GM19463 (cell line): ENCODE measurements around the gene MVD.

Experiments used
- ATAC-seq: cut with Tn5 transposase; IDR thresholded peaks from one replicate; pipeline ENCODE4 v1.9.1; 2021; ENCODE audit warnings: mild to moderate bottlenecking, moderate library complexity; ENCODE audit not compliant: unreplicated experiment

MVD gene

DNA sequence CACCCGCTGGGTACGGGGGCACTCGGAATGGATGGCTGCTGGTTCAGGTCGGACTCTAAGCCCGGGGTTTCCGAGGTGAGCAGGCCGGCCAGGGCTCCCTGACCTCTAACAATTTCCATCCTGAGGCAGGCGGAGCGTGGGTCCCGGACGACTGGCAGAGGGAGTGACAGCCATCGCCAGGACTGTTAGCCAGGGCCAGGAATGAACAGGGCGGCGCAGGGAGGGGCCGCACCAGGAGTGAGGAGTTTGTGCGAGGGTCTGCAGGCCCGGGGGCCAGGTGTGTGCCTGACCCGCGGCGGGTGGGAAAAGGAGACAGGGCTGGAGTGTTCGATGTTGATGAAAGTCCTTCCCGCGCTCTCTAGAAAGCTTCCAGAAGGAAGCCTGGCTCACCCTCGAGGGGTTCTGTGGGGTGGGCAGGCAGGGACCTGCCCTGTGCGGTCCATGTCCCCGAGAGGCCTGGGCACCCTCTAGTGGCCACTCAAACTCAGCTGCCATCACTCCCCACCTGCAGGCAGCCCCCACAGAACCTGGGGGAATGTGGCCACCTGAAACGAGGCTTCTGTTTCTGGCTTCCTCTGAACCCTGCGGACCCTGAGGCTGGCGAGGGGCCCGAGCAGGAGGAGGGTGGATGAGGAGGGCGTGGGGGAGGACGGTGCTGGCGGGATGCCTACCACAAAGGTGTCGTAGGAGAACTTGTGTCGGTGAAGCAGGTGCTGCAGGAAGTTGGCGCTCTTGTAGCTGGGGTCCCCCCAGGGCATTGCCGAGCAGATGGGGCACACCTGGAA, 35.1 kb upstream of the MVD start:
- no peak for ATAC-seq

GRCh38 chr16:88697116-88697830, 34.4 kb upstream of the MVD start:
- ATAC-seq = no peak

GRCh38 chr16:88696441-88696840, 33.5 kb upstream of the MVD start:
- no peak for ATAC-seq

- ATAC-seq = no peak
Measured at GRCh38 chr16:88695753-88696152, 32.9 kb upstream of the MVD start.

DNA sequence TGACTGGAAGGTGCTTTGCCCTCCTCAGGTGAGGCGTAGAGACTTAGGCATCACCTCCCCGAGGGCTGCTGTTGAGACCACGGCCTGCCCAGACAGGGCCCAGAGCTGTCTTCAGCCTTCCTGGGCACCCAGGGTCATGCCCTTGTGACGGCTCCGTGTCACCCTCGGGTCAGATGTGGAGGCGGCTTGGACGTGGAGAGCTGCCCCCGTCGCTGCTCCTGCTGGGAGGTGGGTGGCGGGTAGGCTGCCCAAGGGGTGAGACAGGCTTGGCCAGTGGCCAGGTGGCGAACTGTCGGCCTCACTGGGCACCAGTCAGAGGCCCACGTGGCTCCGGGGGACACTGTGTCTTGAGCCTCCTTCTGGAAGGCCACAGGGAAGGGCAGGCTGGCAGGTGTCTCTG, 32.3 kb upstream of the MVD start:
- ATAC-seq = no peak

- no peak for ATAC-seq
Measured at GRCh38 chr16:88694221-88695087, 31.6 kb upstream of the MVD start.

DNA sequence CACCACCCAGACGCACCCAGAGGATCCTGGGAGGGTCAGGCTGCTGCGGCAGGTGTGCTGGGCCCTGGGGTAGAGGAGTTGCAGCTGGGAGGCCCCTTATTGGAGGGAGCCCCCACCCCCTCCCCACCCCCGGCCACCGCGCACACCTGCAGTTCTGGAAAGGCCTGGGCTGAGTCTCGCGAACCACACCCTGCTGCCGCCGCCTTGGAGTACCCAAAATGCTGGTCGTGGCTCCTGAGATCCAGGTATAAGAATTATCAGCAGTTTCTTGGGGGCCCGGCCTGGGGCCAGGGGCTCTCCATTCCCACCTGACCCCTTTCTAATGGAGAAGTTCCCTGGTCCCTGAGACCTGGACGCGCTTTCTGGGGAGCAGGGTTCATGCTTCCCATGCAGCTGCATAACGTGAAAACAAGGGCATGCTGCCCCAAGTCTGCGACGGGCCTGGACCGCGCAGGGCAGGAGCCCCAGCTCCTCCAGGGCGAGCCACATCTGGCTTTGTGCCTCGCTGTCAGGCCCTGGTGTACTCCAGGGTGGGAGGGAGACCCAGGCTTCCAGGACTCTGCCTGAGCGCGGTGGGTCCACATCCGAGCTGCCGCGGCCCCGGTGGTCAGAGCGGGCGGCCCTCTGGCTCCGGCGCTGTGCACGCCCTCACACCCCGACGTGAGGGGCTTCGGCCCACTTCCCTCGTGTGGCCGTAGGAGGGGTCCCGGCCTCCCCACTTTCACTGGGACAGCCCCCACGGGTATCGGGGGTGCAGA, 30.7 kb upstream of the MVD start:
- no peak for ATAC-seq

DNA sequence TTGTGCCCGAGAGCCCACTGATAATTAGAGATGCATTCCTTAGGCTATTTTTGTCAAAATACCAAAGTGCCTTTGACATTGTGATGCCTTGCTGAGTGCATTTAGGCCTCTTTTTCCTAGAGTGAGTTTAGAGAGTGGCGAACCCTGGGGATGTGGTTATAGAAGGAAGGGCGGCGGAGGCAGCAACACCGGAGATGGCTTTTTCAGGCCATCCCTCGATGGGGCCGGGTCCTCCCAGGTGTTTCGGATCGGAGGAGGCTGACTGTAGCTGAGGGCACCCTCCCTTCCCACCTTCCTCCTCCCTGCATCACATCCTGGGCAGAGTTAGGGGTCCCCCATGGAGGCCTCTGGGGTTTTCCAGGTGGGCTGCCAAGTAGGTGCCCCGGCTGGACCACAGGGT, 30.0 kb upstream of the MVD start:
- ATAC-seq = no peak

- ATAC-seq = no peak
Measured at GRCh38 chr16:88691924-88692560, 29.2 kb upstream of the MVD start.

GRCh38 chr16:88691129-88691813, 28.4 kb upstream of the MVD start:
- no peak for ATAC-seq

DNA sequence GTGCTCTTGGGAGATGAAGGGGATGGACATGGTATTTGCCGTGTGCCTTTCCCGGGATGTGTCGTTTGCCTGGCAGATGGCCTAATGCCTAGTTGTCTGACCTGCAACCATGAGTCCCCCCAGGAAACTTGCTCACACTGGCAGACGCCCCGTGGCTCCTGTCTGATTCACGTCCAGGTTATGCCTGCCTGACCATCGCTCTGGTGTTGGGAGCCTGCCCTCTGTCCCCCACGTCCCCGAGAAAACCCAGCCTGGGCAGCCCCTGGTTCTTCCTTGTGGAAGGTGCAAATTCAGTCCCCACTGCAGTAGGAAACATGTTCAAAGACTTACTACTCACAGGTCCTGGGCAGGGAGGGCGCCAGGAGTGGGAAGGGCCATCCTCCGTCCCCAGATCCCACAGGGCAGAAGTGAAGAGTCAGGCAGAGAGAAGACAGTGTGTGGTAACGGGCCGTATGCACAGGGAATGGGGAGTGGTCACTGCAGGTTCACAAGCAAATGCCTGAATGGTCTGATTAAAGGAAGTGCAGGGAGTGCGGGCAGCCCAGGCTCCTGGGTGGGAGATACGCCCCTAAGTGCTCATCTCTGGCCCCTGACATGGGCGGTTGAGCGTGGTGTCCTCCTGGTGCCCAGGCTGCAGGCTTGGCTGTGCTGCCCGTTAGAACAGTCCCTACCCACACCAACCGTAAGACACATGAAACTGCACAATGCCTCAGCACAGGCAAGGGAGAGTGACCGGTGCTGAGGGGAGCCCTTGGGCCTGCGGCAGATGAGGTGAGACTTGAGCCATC, 27.6 kb upstream of the MVD start:
- ATAC-seq = no peak

DNA sequence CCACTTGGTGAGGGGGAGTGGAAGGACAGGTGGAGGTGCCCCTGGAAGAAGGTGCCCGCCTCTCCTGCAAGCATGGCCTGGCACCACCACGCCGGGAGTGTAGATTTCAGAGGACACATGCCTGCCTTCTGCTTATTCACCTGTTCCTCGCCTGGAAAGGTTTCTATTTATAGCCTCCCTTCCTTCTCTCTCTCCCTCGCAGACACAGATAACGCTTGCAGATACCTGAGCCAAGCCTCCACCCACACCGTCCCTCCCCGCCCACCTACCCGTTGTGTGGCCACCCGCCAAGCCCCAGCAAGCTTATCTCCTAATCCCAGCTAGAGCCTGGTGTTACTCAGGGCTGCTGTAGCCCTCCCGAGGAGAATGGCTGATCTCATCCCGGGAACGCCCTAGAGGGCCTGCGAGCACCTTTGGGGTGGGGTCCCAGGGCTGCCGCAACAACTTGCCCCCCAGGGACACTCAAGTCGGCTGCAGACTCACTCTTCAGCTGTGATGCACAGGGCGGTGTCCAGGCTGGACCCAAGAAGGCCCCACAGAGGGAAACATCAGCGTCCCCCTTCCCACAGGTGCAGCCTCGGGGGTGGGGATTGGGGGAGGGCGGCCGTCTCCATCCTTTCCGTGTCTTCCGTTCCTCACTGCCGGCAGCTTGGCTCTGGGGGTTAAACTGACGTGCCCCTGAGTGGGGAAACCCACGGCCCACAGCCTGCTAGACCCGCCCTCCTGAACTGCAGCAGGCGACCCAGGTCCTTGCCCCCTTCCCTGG, 25.3 kb upstream of the MVD start:
- ATAC-seq = no peak

DNA sequence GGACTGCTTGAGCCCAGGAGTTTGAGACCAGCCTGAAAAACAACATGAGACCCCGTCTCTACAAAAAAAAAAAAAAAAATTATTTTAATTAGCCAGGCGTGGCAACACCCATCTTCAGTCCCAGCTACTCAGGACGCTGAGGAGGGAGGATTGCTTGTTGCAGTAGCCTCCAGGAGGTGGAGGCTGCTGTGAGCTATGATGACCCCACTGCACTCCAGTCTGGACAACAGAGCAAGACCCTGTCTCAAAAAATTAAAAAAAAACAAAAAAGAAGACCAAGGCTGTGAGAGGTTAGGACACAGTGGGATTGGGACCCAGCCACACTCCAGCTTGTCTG, 24.8 kb upstream of the MVD start:
- no peak for ATAC-seq

DNA sequence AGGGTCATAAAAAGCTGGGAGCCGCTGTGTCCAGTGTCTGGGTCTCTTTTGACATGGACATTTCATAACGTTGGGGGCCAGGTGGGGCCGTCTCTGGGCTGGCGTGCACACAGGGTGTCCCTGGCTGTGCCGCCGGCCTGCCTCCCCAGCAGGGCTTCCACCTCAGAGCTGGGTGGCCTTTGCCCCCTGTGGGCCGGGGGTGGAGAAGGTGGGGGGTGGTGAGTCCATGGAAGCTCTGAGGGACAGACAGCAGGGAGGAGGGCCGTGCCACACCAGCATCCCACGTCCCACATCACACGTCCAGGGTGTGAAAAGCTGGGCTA, 24.3 kb upstream of the MVD start:
- no peak for ATAC-seq

- peak; percentile 69 for ATAC-seq
Measured at GRCh38 chr16:88686439-88687253, 23.8 kb upstream of the MVD start, which contains the start of gene SNAI3. Gene SNAI3, minus strand, starts transcription at chr16:88686507. Its CDS starts 101 bp downstream, at chr16:88686406.

GRCh38 chr16:88686062-88686438, 23.2 kb upstream of the MVD start:
- ATAC-seq = peak; percentile 13
